ENCODE data around the gene LRP1B.

GRCh38 chr2:141994066-141994465, 136.8 kb downstream of the LRP1B start:
- TF ChIP-seq CTCF (IDR thresholded peaks at IDR 0.05; ENCODE audit: control extremely low read depth in 1 of 3, insufficient read depth in 1 of 3, low read depth in 1 of 3, low read length in 3 of 3), result no peak
- no peak for TF ChIP-seq EP300 (IDR thresholded peaks at IDR 0.05; ENCODE audit: borderline replicate concordance in 1 of 2, low read depth in 2 of 2, low read length in 2 of 2)
- no peak for TF ChIP-seq ZNF274 (IDR thresholded peaks at IDR 0.05; ENCODE audit: borderline replicate concordance, extremely low read depth, low read length)
- no peak for TF ChIP-seq MAX (IDR thresholded peaks at IDR 0.05)
- TF ChIP-seq RFX5 (IDR thresholded peaks at IDR 0.05; ENCODE audit: borderline replicate concordance, low read depth, low read length), result no peak
- TF ChIP-seq CREB1 (IDR thresholded peaks at IDR 0.05), result no peak
- TF ChIP-seq HDAC6 (IDR thresholded peaks at IDR 0.05; ENCODE audit: low read depth, low read length), result no peak
- TF ChIP-seq TBP (IDR thresholded peaks at IDR 0.05; ENCODE audit: low read depth, low read length), result no peak
- no peak for TF ChIP-seq EZH2 (IDR thresholded peaks at IDR 0.05; ENCODE audit: low read depth, low read length, severe bottlenecking)
- TF ChIP-seq BRCA1 (IDR thresholded peaks at IDR 0.05; ENCODE audit: low read depth, low read length), result no peak
- TF ChIP-seq KDM5A (IDR thresholded peaks at IDR 0.05; ENCODE audit: low read length), result no peak
- TF ChIP-seq POLR2A (IDR thresholded peaks at IDR 0.05; ENCODE audit: control extremely low read depth in 1 of 2, low read depth in 2 of 2, low read length in 2 of 2), result no peak
- no peak for TF ChIP-seq POLR2AphosphoS5 (IDR thresholded peaks at IDR 0.05; ENCODE audit: low read depth, low read length)

All from H1 (cell line).